Kidney (tissue), 14 donors: ENCODE data around the gene LMNB1. TPM values are rescaled to one million over a fixed set of nuclear protein-coding genes. Genes with fewer than 3 reads are reported as not detected.
"Not testable (repeated sequence)": the region's sequence is repeated elsewhere in the genome, so short reads cannot be mapped to it uniquely, and the experiment has no call there.

Experiments
- DNase-seq, 5 donors: peaks; one replicate each; pipeline ENCODE4 v3.0.0-alpha.2; 2013 to 2020
- FAIRE-seq: peaks from 2 replicates; lab custom pipeline; 2012; peaks lifted over from hg19 to GRCh38; lab: Jason Lieb, UNC
- H3K27ac ChIP-seq, 2 donors: one replicate each; pipeline ENCODE4 v1.7.0; 2013; ENCODE audit warnings: low read depth in 2 of 2, low read length in 2 of 2, inconsistent platforms in 1 of 2
- H3K27me3 ChIP-seq: one replicate; pipeline ENCODE4 v1.7.1; 2013; ENCODE audit warnings: low read length, inconsistent platforms; ENCODE audit not compliant: control insufficient read depth, insufficient read depth
- H3K36me3 ChIP-seq, 3 donors: one replicate each; pipeline versions ENCODE4 v1.7.0 to v1.7.1; 2013; ENCODE audit warnings: low read length in 3 of 3, control low read depth in 1 of 3, inconsistent platforms in 1 of 3; ENCODE audit not compliant: insufficient read depth in 3 of 3, control insufficient read depth in 2 of 3
- H3K4me1 ChIP-seq, 3 donors: one replicate each; pipeline versions ENCODE4 v1.7.0 to v1.7.1; 2013; ENCODE audit warnings: low read length in 3 of 3, inconsistent platforms in 1 of 3, low read depth in 1 of 3; ENCODE audit not compliant: control insufficient read depth in 2 of 3, insufficient read depth in 2 of 3
- H3K4me3 ChIP-seq, 3 donors: one replicate each; pipeline versions ENCODE4 v1.7.0 to v1.8.1; 2013; ENCODE audit warnings: low read length in 3 of 3, control low read depth in 1 of 3, inconsistent platforms in 1 of 3
- H3K9ac ChIP-seq, 3 donors: one replicate each; pipeline versions ENCODE4 v1.7.0 to v1.7.1; 2013; ENCODE audit warnings: low read length in 3 of 3, control low read depth in 1 of 3, inconsistent platforms in 1 of 3
- H3K9me3 ChIP-seq, 3 donors: one replicate each; pipeline versions ENCODE4 v1.7.0 to v1.7.1; 2013; ENCODE audit warnings: low read length in 3 of 3, control low read depth in 1 of 3, inconsistent platforms in 1 of 3; ENCODE audit not compliant: control insufficient read depth in 2 of 3, insufficient read depth in 1 of 3
- intact Hi-C: fragments of 100-400 bp; cut with DNase I; formaldehyde crosslinking; loops from one replicate; pipeline ENCODE4 v1.11.1; 2022
- polyA plus RNA-seq: library from polyadenylated mRNA; stranded (reverse); fragments of 350-450 nt; fragmentation: Illumina TruSeq; extraction: RNeasy Lipid Tissue Mini Kit (QIAGEN cat#74804); gene quantifications from one replicate; pipeline ENCODE4 v1.2.3, GENCODE V29; 2014; ENCODE audit warnings: low read depth, low replicate concordance; ENCODE audit not compliant: insufficient read depth
- total RNA-seq: library from RNA; stranded (reverse); fragmentation: NEBNext Ultra II Directional; extraction: Animal tissue kit (Norgen Biotek cat#: 25700); gene quantifications from one replicate; pipeline ENCODE4 v1.2.1, GENCODE V29; 2021
- TF ChIP-seq, protein P1 (sequence below): IDR thresholded peaks from 3 replicates; pipeline ENCODE4 v1.5.1; 2012; ENCODE audit warnings: mild to moderate bottlenecking, moderate library complexity, borderline replicate concordance; ENCODE audit not compliant: insufficient read depth; ENCODE audit errors: extremely low read depth
- donor health status: control.
- donor health status: control.
- donor health status: control.
- donor health status: control.
- donor health status: control.
- donor health status: DM: yes; HTN: yes; CAD: no.
- donor health status: Normal renal cell carcinoma (clear cell type).

The LMNB1 gene
- total and polyA plus RNA-seq, 2 donors from 2014 or later, result 1.7 to 10.3 TPM

DNA sequence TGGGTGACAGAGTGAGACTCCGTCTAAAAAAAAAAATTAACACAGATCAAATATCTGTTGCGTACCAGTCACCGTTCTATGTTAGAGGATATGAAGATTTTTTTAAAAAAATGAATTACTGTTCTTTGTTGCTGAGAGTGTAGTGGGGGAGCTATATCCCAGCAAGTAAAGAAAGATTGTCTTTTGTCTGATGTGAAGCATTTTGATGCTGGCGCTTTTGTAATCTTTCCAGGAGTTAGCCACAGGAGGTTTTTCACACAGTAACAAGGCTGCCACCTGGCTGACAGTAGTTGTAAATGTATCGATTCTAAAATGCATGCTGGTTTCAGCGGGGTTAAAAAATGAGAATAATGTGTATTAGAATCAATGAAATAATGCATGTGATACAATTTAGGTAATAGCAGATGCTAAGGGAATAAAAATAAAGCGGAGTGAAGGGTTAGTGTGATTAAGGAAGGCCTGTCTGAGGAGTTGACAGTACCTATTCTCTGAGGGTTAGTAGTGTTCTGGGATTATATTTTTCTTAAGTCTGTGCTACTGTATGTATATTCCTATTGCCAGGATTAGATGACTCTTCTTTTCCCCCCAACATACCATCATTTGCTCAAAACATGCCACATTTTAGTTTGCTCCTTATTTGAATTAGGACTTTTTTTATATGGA is 3.4 kb downstream of the LMNB1 start:
- H3K27ac ChIP-seq, result no peak overlapping the region
- intact Hi-C loops, result loop anchor here (10.0 kb wide), 1 partner anchor 125 kb away; no protein-coding TSS in a partner anchor
- H3K27me3 ChIP-seq, result no peaks in the 10 kb centered on the region
- no peak overlapping the region for H3K4me3 ChIP-seq
- H3K36me3 ChIP-seq, result no peaks in the 10 kb centered on the region
- TF ChIP-seq, protein P1, sequence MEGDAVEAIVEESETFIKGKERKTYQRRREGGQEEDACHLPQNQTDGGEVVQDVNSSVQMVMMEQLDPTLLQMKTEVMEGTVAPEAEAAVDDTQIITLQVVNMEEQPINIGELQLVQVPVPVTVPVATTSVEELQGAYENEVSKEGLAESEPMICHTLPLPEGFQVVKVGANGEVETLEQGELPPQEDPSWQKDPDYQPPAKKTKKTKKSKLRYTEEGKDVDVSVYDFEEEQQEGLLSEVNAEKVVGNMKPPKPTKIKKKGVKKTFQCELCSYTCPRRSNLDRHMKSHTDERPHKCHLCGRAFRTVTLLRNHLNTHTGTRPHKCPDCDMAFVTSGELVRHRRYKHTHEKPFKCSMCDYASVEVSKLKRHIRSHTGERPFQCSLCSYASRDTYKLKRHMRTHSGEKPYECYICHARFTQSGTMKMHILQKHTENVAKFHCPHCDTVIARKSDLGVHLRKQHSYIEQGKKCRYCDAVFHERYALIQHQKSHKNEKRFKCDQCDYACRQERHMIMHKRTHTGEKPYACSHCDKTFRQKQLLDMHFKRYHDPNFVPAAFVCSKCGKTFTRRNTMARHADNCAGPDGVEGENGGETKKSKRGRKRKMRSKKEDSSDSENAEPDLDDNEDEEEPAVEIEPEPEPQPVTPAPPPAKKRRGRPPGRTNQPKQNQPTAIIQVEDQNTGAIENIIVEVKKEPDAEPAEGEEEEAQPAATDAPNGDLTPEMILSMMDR, result peak; percentile 80
- H3K9me3 ChIP-seq, result no peaks in the 10 kb centered on the region
- no peak overlapping the region for H3K9ac ChIP-seq
- peak in 3 of 5 donors; percentile 36 to 85 (median 73) for DNase-seq
- H3K4me1 ChIP-seq, result peaks cover 0 to 5% (median 3%) of the 10 kb centered on the region in 3 donors
- FAIRE-seq, result no peak

DNA sequence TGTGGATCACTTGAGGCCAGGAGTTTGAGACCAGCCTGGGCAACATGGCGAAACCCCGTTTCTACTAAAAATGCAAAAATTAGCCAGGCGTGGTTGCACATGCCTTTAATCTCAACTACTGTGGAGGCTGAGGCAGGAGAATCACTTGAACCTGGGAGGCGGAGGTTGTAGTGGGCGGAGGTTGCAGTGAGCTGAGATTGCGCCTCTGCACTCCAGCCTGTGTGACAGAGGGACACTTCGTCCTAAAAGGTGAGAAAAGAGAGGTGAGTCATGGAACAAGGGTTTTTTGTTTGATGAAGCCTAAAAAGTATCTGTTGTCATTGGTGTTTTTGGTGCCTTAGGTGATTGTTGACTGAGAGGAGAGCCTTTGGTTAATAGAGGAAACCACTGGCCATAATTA is 11.5 kb downstream of the LMNB1 start:
- intact Hi-C loops, result loop anchor here (10.0 kb wide), 1 partner anchor 134 kb away; no protein-coding TSS in a partner anchor

DNA sequence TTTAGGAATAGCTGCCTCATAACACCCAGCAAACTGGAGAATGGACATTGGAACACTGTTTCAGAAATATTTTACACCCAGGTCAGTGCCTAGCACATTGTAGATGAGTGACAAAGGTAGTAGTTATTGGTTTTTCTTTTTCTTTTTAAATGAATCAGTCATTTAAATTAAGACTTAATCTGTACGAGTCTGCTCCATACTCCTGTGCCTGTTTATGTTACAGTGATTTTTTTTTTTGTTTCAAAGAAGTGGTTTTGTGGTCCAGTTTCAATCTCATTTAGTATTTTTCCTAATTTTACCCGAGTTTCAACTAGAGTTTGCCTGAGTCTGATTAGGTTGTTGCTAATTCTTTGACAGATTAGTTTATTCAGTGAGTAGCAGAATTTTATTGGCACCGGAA is 16.2 kb downstream of the LMNB1 start:
- no peak overlapping the region for H3K27ac ChIP-seq
- FAIRE-seq, result no peak
- DNase-seq, result no peak
- intact Hi-C loops, result no loop called here
- no peak overlapping the region for H3K9ac ChIP-seq
- no peaks in the 10 kb centered on the region for H3K4me1 ChIP-seq
- no peaks in the 10 kb centered on the region for H3K36me3 ChIP-seq
- H3K4me3 ChIP-seq, result no peak overlapping the region
- H3K9me3 ChIP-seq, result no peaks in the 10 kb centered on the region
- TF ChIP-seq, protein P1, result no peak
- no peaks in the 10 kb centered on the region for H3K27me3 ChIP-seq

More for the DNA sequence above, 11.5 kb downstream of the LMNB1 start:
- H3K27ac ChIP-seq, H3K27me3 ChIP-seq, DNase-seq, H3K4me3 ChIP-seq, H3K36me3 ChIP-seq, H3K9me3 ChIP-seq, H3K4me1 ChIP-seq, FAIRE-seq, H3K9ac ChIP-seq: not testable (repeated sequence)

DNA sequence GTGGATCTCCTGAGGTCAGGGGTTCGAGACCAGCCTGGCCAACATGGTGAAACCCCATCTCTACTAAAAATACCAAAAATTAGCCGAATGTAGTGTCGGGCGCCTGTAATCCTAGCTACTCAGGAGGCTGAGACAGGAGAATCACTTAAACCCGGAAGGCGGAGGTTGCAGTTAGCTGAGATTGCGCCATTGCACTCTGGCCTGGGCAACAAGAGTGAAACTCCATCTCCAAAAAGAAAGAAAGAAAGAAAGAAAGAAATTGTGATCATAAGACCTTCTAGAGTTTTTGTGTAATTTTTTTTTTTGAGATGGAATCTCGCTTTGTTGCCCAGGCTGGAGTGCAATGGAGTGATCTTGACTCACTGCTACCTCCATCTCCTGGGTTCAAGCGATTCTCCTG is 16.7 kb downstream of the LMNB1 start:
- H3K9me3 ChIP-seq, FAIRE-seq, H3K36me3 ChIP-seq, H3K4me3 ChIP-seq, H3K27me3 ChIP-seq, H3K4me1 ChIP-seq, H3K9ac ChIP-seq, H3K27ac ChIP-seq, DNase-seq, intact Hi-C loops: not testable (repeated sequence)
